ENCODE measurements around the gene FN1.

The FN1 gene

DNA sequence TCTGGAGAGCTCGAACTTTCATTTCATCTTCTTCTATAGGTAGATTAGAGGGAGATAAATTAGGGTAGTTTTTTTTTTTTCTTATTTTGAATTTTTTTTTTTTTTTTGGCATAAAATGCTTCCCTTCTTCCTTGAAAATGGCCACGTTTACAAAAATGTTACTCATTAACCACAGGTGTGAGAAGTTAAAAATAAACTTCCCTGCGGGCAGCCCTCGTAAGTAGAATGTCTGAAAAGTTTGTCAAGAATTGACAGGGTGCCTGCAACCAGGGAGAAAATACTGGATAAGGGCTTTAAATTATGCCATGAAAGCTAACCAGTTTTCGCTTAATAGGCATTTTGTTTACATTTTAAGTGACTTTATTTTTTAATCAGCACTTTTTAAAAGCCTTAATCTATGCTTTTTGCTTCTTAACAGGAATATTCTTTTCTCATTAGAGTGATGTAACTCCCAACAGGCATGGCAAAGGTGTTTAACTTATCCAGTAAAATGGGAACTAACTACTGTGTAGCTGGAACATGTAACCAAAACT lies 4.2 kb upstream of the FN1 start:
- H3K4me3 ChIP-seq (ENCODE audit: low read length), result no peak overlapping the region
- H3K27me3 ChIP-seq (ENCODE audit: insufficient read depth, low read length), result peaks cover 9% of the 10 kb centered on the region; the same call in 1 of the 2 replicates
- H3K4me1 ChIP-seq (ENCODE audit: insufficient read depth, low read length), result peaks cover 11% of the 10 kb centered on the region
- 87% methylated on average over 3 of the region's 5 CpGs for WGBS
- no peak overlapping the region for H3K27ac ChIP-seq (ENCODE audit: low read depth, low read length)
- H3K9me3 ChIP-seq (ENCODE audit: insufficient read depth, low read depth, low read length), result no peaks in the 10 kb centered on the region
- H3K36me3 ChIP-seq (ENCODE audit: insufficient read depth, low read length), result no peaks in the 10 kb centered on the region
- H3K9ac ChIP-seq (ENCODE audit: low read depth, low read length), result no peak overlapping the region

DNA sequence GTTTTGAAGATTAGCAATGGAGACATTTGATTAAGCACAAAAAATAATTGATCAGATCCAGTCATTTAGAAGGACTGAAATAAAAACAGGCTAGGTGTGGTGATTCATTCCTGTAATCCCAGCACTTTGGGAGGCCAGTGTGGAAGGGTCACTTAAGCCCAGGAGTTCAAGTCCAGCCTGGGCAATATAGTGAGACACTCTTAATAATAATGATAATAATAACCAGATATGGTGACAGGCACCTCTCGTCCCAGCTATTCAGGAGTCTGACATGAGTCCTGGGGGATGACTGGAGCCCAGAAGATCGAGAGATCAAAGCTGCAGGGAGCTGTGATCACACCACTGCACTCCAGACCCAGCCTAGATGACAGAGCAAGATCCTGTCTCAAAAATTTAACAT lies 3.5 kb upstream of the FN1 start:
- H3K36me3 ChIP-seq (ENCODE audit: insufficient read depth, low read length), result 0 out of 2 replicates have a peak, but pooled peaks cover 2% of the 10 kb centered on the region
- H3K27me3 ChIP-seq (ENCODE audit: insufficient read depth, low read length), result peaks cover 15% of the 10 kb centered on the region; the same call in 1 of the 2 replicates
- no peak overlapping the region for H3K9ac ChIP-seq (ENCODE audit: low read depth, low read length)
- H3K27ac ChIP-seq (ENCODE audit: low read depth, low read length), result no peak overlapping the region
- no peak overlapping the region for H3K4me3 ChIP-seq (ENCODE audit: low read length)
- peaks cover 18% of the 10 kb centered on the region for H3K4me1 ChIP-seq (ENCODE audit: insufficient read depth, low read length)
- no peaks in the 10 kb centered on the region for H3K9me3 ChIP-seq (ENCODE audit: insufficient read depth, low read depth, low read length)
- 78% methylated on average over 2 of the region's 2 CpGs for WGBS

DNA sequence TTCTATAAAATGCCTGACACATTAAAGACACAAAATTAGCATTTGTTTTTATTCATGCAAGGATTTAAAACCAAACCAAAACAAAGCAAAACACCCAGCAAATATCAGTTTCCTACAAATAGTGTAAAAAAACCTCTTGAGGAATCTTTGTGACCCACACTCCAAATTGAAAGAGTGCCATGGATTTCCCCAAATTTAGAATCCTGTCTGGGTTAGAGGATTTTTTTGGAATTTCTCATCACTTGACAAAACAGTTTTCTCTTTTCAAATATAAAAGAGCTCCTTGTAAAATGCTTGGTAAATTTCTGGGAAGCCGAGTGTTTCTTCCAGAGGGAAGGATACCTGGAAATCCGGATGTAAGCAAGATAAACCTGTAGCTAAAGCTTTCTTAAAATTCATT lies 1.7 kb upstream of the FN1 start:
- Histone ChIP-seq H3K4me3 (ENCODE audit: low read length) (peak overlapping the region; percentile 81; the same call in 1 of the 2 replicates), H3K27me3 (ENCODE audit: insufficient read depth, low read length) (peaks cover 16% of the 10 kb centered on the region; the same call in 1 of the 2 replicates), H3K27ac (ENCODE audit: low read depth, low read length) (no peak overlapping the region), H3K9me3 (ENCODE audit: insufficient read depth, low read depth, low read length) (no peaks in the 10 kb centered on the region), H3K4me1 (ENCODE audit: insufficient read depth, low read length) (peaks cover 18% of the 10 kb centered on the region), H3K36me3 (ENCODE audit: insufficient read depth, low read length) (peaks cover 16% of the 10 kb centered on the region), H3K9ac (ENCODE audit: low read depth, low read length) (0 out of 2 replicates have a peak overlapping the region, but pooled peaks have one; percentile 89)
- WGBS, result 57% methylated on average over 2 of the region's 2 CpGs

DNA sequence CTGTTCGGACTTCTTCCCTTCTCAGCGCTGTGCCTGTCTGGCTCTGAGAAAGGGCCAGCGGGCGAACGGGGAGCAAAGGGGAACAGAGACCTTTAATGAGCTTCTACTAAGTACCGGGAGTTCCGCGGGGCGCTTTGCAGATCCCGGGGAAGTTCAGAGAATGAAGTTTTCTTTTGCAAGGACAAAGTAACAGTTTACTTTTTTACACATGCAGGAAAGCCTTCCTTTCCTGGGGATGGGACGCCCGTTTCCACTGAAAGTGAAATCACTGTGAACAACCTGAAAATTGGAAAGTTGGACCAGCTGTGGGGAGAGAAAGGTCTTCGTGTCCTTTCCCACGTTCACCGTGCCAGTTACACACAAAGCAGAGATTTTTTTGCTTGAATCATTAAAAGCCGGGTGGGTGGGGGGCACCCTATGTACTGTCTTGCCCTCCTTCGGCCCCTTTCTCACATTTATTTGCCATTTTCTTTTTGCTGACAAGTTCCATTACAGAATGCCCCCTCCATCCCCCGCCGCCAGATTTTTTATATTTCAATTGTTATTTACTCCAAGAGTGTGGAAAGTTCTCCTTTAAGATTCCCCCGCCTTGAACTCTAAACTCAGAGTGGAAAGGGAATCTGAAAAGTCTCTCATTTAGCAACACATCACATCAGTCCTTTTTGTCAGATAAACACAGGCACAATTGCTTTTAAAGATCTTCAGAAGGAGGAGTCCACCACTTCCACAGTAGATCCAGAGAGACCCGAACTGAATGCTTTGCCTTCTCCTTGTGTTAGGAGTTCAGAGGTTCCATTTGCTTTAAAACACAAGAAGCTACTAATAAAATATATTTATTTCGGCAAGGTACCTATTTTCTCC lies 1.1 kb upstream of the FN1 start:
- peak overlapping the region; percentile 81 for H3K4me3 ChIP-seq (ENCODE audit: low read length)
- peaks cover 18% of the 10 kb centered on the region for H3K4me1 ChIP-seq (ENCODE audit: insufficient read depth, low read length)
- H3K27me3 ChIP-seq (ENCODE audit: insufficient read depth, low read length), result peaks cover 16% of the 10 kb centered on the region; the same call in 1 of the 2 replicates
- no peaks in the 10 kb centered on the region for H3K9me3 ChIP-seq (ENCODE audit: insufficient read depth, low read depth, low read length)
- peak overlapping the region; percentile 89 for H3K9ac ChIP-seq (ENCODE audit: low read depth, low read length)
- peaks cover 22% of the 10 kb centered on the region for H3K36me3 ChIP-seq (ENCODE audit: insufficient read depth, low read length)
- H3K27ac ChIP-seq (ENCODE audit: low read depth, low read length), result peak overlapping the region; percentile 87
- 5% methylated on average over 20 of the region's 22 CpGs for WGBS

DNA sequence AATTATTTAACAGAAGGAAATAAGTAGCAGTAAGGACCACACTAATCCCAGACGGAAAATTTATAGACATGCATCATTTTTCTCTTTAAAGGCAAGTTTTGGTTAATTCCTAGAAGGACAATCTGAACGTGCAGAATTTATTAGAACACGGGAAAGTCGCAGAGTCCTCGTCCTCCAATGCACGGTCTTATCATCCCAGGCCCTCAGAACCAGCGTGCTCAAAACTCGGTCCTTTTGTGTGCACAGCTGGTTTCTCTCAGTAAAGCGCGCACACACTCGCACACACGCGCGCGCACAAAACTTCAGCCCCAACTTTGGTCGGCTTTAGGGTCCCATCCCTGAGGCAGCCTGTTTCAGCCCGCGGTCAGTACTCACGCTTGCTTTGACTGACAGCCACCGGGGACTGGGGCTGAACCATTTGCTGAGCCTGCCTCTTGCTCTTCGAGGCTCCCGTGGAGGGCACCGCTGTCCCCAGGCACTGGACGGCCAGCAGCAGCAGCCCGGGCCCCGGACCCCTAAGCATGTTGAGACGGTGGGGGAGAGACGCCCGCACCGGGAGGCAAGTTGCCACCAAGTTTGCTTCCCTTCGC lies 493 bp downstream of the FN1 start:
- peaks cover 16% of the 10 kb centered on the region; the same call in 1 of the 2 replicates for H3K27me3 ChIP-seq (ENCODE audit: insufficient read depth, low read length)
- H3K36me3 ChIP-seq (ENCODE audit: insufficient read depth, low read length), result peaks cover 38% of the 10 kb centered on the region
- no peaks in the 10 kb centered on the region for H3K9me3 ChIP-seq (ENCODE audit: insufficient read depth, low read depth, low read length)
- peaks cover 18% of the 10 kb centered on the region for H3K4me1 ChIP-seq (ENCODE audit: insufficient read depth, low read length)
- 1% methylated on average over 31 of the region's 31 CpGs for WGBS
- H3K4me3 ChIP-seq (ENCODE audit: low read length), result peak overlapping the region; percentile 81
- H3K9ac ChIP-seq (ENCODE audit: low read depth, low read length), result peak overlapping the region; percentile 54
- H3K27ac ChIP-seq (ENCODE audit: low read depth, low read length), result peak overlapping the region; percentile 48

DNA sequence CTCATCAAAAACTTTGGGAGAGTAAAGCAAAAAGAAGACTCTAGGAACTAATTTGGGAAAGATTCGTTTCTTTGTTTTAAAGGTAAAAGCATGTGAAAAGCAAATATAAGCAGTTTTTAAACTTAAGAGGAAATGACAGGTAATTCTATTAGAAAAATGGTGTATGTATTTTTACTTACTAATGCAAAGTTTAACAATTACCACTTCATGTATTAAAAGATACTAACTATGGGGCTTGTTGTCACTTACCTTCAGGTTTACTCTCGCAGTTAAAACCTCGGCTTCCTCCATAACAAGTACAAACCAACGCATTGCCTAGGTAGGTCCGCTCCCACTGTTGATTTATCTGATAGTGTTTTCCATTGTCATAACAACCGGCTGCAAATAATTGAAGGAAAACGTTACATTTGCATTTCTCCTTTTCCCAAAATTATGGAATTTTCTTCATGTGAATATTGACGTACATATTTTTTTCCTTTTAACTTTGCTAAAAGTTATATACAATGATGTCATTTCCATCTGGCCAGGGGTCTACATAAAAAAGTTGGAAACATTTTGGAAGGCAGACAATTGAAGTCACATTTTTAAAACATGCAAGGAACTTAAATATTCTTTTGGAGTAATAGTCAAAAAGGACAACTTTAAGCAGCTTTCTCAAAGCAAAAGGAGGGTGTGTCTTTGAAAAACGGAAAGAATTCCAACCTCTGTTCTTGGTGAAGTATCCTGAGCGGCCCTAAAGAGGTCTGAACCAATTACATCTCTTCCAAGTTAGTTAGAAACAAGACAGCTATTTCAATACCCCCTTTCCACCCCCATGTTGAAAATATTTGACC lies 1.2 kb downstream of the FN1 start:
- Histone ChIP-seq H3K36me3 (ENCODE audit: insufficient read depth, low read length) (peaks cover 45% of the 10 kb centered on the region), H3K4me1 (ENCODE audit: insufficient read depth, low read length) (peaks cover 18% of the 10 kb centered on the region), H3K9me3 (ENCODE audit: insufficient read depth, low read depth, low read length) (no peaks in the 10 kb centered on the region), H3K4me3 (ENCODE audit: low read length) (peak overlapping the region; percentile 81), H3K27ac (ENCODE audit: low read depth, low read length) (no peak overlapping the region), H3K9ac (ENCODE audit: low read depth, low read length) (peak overlapping the region; percentile 54; the same call in 1 of the 2 replicates), H3K27me3 (ENCODE audit: insufficient read depth, low read length) (peaks cover 16% of the 10 kb centered on the region; the same call in 1 of the 2 replicates)
- 34% methylated on average over 9 of the region's 10 CpGs for WGBS

DNA sequence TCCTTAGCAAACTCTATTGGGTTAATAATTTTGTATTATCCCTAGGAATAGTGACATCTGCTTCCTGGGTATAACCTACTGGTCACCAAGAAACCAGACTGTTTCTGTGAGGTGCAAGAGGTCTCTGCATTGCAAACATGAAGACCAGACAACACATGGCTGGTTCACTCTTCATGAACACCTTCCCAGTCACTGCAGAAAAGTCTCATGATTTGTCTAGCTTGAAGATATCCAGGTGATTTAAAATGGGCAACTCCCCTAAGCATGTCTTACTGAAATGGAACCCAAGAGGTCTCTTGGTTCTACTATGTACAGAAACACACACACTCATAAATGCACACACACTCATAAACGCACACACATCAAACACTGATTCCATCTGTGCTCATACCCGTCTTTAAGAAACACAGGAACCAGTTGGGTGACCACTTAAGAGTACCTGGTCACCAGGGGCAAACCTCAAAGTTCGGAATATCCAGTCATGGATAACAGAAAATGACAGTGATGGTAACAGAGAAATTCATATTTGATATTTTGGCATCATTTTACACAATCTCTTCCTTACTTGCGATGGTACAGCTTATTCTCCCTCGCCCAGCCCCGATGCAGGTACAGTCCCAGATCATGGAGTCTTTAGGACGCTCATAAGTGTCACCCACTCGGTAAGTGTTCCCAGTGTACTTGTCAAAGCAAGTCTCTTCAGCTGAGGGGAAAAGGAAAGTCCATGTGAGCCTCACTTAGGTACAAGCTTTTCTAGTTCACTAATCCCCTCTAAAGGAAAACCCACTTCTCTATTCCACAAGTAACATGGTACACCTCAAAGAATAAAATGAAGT lies 2.9 kb downstream of the FN1 start:
- WGBS, result 94% methylated on average over 8 of the region's 8 CpGs
- Histone ChIP-seq H3K27me3 (ENCODE audit: insufficient read depth, low read length) (peaks cover 13% of the 10 kb centered on the region; the same call in 1 of the 2 replicates), H3K4me3 (ENCODE audit: low read length) (no peak overlapping the region), H3K9ac (ENCODE audit: low read depth, low read length) (no peak overlapping the region), H3K27ac (ENCODE audit: low read depth, low read length) (no peak overlapping the region), H3K9me3 (ENCODE audit: insufficient read depth, low read depth, low read length) (no peaks in the 10 kb centered on the region), H3K4me1 (ENCODE audit: insufficient read depth, low read length) (peaks cover 17% of the 10 kb centered on the region), H3K36me3 (ENCODE audit: insufficient read depth, low read length) (peaks cover 61% of the 10 kb centered on the region)

DNA sequence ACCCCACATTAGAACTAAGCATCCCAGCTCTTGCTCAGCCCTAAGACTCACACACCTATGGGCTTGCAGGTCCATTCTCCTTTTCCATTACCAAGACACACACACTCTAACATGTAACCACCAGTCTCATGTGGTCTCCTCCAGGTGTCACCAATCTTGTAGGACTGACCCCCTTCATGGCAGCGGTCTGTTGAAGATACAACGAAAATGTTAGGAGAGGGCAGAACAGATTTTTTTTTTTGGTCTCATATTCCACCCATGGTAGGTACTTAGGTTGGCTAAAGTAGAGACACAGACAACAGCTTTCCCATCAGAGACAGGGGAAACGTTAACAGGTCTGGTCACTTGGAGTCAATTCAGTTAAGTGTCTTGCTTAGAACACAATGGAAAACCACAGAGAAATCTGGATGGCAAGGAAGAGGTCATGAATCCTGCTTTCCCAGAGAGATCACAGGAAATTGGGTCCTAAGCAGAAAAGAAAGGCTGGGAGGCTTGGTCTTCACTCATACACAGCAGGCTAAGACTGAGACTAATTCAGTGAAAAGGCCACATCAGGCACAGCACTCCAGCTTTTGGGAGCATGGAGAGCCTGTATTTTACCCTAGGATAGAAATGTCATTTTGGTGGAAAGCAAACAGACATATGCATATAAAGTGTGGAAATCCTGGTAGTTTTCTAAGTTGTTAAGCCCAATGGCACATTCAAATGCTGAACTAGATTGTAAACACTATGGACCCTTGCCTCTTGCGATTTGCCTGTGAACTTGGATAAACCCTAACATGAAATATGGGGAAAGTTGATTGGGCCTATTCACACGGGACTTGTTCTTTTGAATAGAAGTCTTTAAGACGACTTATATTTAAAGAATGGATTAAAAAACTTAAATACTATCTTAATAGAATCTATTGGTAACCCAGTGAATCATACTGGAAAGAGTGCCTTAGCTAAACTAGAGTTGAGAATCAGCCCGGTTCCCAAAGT lies 3.8 kb downstream of the FN1 start:
- H3K9ac ChIP-seq (ENCODE audit: low read depth, low read length), result no peak overlapping the region
- H3K27ac ChIP-seq (ENCODE audit: low read depth, low read length), result no peak overlapping the region
- H3K4me1 ChIP-seq (ENCODE audit: insufficient read depth, low read length), result peaks cover 8% of the 10 kb centered on the region; the same call in 1 of the 2 replicates
- H3K36me3 ChIP-seq (ENCODE audit: insufficient read depth, low read length), result peaks cover 70% of the 10 kb centered on the region
- H3K4me3 ChIP-seq (ENCODE audit: low read length), result no peak overlapping the region
- no peaks in the 10 kb centered on the region for H3K9me3 ChIP-seq (ENCODE audit: insufficient read depth, low read depth, low read length)
- 93% methylated on average over 6 of the region's 7 CpGs for WGBS
- peaks cover 10% of the 10 kb centered on the region; the same call in 1 of the 2 replicates for H3K27me3 ChIP-seq (ENCODE audit: insufficient read depth, low read length)

DNA sequence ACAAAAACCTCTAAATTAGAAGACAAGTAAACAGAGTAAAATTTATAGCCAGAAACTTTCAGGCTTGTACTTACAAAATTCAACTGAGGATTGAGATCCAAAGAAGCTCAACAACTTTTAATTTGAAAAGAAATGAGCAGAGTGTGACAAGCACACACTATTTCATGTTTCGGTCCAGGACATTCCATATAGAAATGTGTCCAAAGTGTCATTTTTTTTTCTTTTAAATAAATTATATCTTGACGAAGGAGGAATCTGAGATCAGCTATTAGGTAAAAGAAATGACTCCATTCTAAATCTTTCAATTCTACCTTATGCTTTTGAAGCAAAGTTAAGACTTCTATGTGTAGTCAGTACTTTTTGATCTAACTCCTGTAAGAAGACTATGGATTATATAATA lies 4.6 kb downstream of the FN1 start:
- H3K27ac ChIP-seq (ENCODE audit: low read depth, low read length), result no peak overlapping the region
- H3K4me1 ChIP-seq (ENCODE audit: insufficient read depth, low read length), result peaks cover 7% of the 10 kb centered on the region; the same call in 1 of the 2 replicates
- H3K27me3 ChIP-seq (ENCODE audit: insufficient read depth, low read length), result peaks cover 10% of the 10 kb centered on the region; the same call in 1 of the 2 replicates
- H3K4me3 ChIP-seq (ENCODE audit: low read length), result no peak overlapping the region
- WGBS, result no CpG with 5 or more reads among the region's 2 CpGs
- H3K36me3 ChIP-seq (ENCODE audit: insufficient read depth, low read length), result peaks cover 75% of the 10 kb centered on the region
- no peak overlapping the region for H3K9ac ChIP-seq (ENCODE audit: low read depth, low read length)
- no peaks in the 10 kb centered on the region for H3K9me3 ChIP-seq (ENCODE audit: insufficient read depth, low read depth, low read length)
